Heart left ventricle (tissue), 16 donors: ENCODE data around the gene CDK1. TPM values are rescaled to one million over a fixed set of nuclear protein-coding genes. Genes with fewer than 3 reads are reported as not detected.

Experiments
- ATAC-seq, 4 donors: fragments of 200-7000 bp; cut with Tn5 transposase; one replicate each; pipeline ENCODE4 v1.9.1; 2020 to 2022; ENCODE audit warnings: moderate library complexity in 4 of 4, mild to moderate bottlenecking in 3 of 4, moderate number of reproducible peaks in 1 of 4
- DNase-seq, 5 donors: peaks; one replicate each; pipeline ENCODE4 v3.0.0-alpha.2; 2020
- H3K27ac ChIP-seq, 12 donors: fragments of 200-600 bp; sonication (generic) in 4 of 12; one replicate each; pipeline versions ENCODE4 v1.5.0 to v1.8.0; 2016 to 2022; ENCODE audit warnings: mild to moderate bottlenecking in 2 of 12
- H3K27me3 ChIP-seq, 9 donors: fragments of 200-600 bp; sonication (generic) in 2 of 9; one replicate each; pipeline versions ENCODE4 v1.5.1 to v1.8.0; 2016 to 2022; ENCODE audit warnings: mild to moderate bottlenecking in 3 of 9
- H3K36me3 ChIP-seq, 9 donors: fragments of 200-600 bp; sonication (generic) in 2 of 9; one replicate each; pipeline versions ENCODE4 v1.5.0 to v1.8.0; 2018 to 2022; ENCODE audit warnings: mild to moderate bottlenecking in 2 of 9
- H3K4me1 ChIP-seq, 12 donors: fragments of 200-600 bp; sonication (generic) in 4 of 12; one replicate each; pipeline versions ENCODE4 v1.5.0 to v1.8.0; 2016 to 2022; ENCODE audit warnings: mild to moderate bottlenecking in 3 of 12
- H3K4me3 ChIP-seq, 12 donors: fragments of 200-600 bp; sonication (generic) in 4 of 12; one replicate each; pipeline versions ENCODE4 v1.5.0 to v1.8.0; 2017 to 2022; ENCODE audit warnings: mild to moderate bottlenecking in 9 of 12, moderate library complexity in 4 of 12
- H3K9me3 ChIP-seq, 12 donors: fragments of 200-600 bp; sonication (generic) in 4 of 12; one replicate each; pipeline versions ENCODE4 v1.5.0 to v1.8.0; 2016 to 2022; ENCODE audit warnings: mild to moderate bottlenecking in 1 of 12
- POLR2A ChIP-seq, 2 donors: fragments of 450-650 bp; IDR thresholded peaks; one replicate each; pipeline ENCODE4 v1.6.1; 2017; ENCODE audit warnings: antibody characterized with exemption in 2 of 2, mild to moderate bottlenecking in 2 of 2, moderate library complexity in 2 of 2
- WGBS, 4 donors: extraction: QIAGEN DNeasy Blood & Tissue Kit in 2 of 4; methylation state at CpG; one replicate each; pipeline versions ENCODE4 v1.1.5 to v1.1.7; 2013 to 2018; 5-methylcytosine and 5-hydroxymethylcytosine counted together
- intact Hi-C, 10 donors: fragments of 100-400 bp; cut with DNase I; formaldehyde crosslinking; loops; one replicate each; pipeline versions ENCODE4 v1.11.1 to v1.14.2; 2022
- polyA plus RNA-seq, 2 donors: library from polyadenylated mRNA; stranded (reverse); fragments of 200-250 nt; gene quantifications; one replicate each; pipeline ENCODE4 v1.2.3, GENCODE V29; 2013
- total RNA-seq, 9 donors: library from RNA; depleted of rRNA in 2 of 9; stranded (reverse); fragments of >200 nt in 2 of 9; fragmentation: NEBNext Ultra II Directional in 3 of 9; extraction: Animal tissue kit (Norgen Biotek cat#: 25700) in 3 of 9; gene quantifications; one replicate each; pipeline versions ENCODE4 v1.1.0 to v1.2.4, GENCODE V29; 2016 to 2023
- TF ChIP-seq, protein P1 (sequence below), 12 donors: fragments of 200-600 bp; sonication (generic) in 4 of 12; IDR thresholded peaks; one replicate each; pipeline versions ENCODE4 v1.5.0 to v1.8.0; 2018 to 2022; ENCODE audit warnings: antibody characterized with exemption in 12 of 12, mild to moderate bottlenecking in 5 of 12
- donor health status: ischemic (EF 13 %, LVEDD 7.1; RV severe dilation, severe dysfunction).
- donor health status: healthy with polysubstance abuse.
- donor health status: DM: no; HTN: yes; CAD: no.
- donor health status: DM: no; HTN: no; CAD: no.
- donor health status: ischemic (EF 25% LVEDD 6.9; RV normal size, moderate dysfunction).
- donor health status: ischemic (EF 25% LVEDD 5.7; RV mildly dilated, moderate dysfunction).
- donor health status: healthy.
- donor health status: DM: yes; HTN: yes; CAD: no.
- donor health status: ischemic (EF 35%, LVEDD 5.7; RV mildly dilated, moderate dysfunction).
- donor health status: nonischemic (EF 11% LVEDD 7.7; RV severe dilation, severe dysfunction).
- donor health status: DM: yes; HTN: yes; CAD: no.
- donor health status: PGD.
- donor health status: ischemic (EF 29% LVEDD 5.4; RV normal size, mild dysfunction).
- donor health status: nonischemic (EF 23%, LVEDD 6.1; RV moderate dilation, normal function).

Gene CDK1
- total and polyA plus RNA-seq, 11 donors = 0.44 to 13.8 (median 0.99) TPM; not detected in 1

DNA sequence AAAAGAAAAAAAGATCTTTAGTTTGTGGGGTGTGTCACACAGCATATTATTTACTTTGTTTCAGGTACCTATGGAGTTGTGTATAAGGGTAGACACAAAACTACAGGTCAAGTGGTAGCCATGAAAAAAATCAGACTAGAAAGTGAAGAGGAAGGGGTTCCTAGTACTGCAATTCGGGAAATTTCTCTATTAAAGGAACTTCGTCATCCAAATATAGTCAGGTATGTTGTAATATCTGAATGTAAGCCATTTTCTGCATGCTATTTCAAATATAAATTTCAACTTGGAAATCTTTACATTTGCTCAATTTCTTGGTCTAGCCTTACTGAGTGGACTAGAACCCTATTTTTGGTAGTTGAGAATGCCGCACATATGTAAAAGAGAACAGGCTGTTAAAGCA is 6.4 kb downstream of the CDK1 start:
- no peak overlapping the region for H3K27ac ChIP-seq
- DNase-seq (no peak), ATAC-seq (no peak)
- no peaks in the 10 kb centered on the region for H3K27me3 ChIP-seq
- no peaks in the 10 kb centered on the region for H3K9me3 ChIP-seq
- intact Hi-C loops = no loop called here
- H3K4me3 ChIP-seq = no peak overlapping the region
- WGBS, 4 donors = 91 to 95% (median 93%) methylated on average over 3 of the region's 3 CpGs
- no peaks in the 10 kb centered on the region for H3K36me3 ChIP-seq
- TF ChIP-seq POLR2A (IDR thresholded peaks at IDR 0.05) = no peak
- TF ChIP-seq, protein P1, sequence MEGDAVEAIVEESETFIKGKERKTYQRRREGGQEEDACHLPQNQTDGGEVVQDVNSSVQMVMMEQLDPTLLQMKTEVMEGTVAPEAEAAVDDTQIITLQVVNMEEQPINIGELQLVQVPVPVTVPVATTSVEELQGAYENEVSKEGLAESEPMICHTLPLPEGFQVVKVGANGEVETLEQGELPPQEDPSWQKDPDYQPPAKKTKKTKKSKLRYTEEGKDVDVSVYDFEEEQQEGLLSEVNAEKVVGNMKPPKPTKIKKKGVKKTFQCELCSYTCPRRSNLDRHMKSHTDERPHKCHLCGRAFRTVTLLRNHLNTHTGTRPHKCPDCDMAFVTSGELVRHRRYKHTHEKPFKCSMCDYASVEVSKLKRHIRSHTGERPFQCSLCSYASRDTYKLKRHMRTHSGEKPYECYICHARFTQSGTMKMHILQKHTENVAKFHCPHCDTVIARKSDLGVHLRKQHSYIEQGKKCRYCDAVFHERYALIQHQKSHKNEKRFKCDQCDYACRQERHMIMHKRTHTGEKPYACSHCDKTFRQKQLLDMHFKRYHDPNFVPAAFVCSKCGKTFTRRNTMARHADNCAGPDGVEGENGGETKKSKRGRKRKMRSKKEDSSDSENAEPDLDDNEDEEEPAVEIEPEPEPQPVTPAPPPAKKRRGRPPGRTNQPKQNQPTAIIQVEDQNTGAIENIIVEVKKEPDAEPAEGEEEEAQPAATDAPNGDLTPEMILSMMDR (IDR thresholded peaks at IDR 0.05) = no peak
- peaks cover 0 to 7% (median 0%) of the 10 kb centered on the region in 12 donors for H3K4me1 ChIP-seq

DNA sequence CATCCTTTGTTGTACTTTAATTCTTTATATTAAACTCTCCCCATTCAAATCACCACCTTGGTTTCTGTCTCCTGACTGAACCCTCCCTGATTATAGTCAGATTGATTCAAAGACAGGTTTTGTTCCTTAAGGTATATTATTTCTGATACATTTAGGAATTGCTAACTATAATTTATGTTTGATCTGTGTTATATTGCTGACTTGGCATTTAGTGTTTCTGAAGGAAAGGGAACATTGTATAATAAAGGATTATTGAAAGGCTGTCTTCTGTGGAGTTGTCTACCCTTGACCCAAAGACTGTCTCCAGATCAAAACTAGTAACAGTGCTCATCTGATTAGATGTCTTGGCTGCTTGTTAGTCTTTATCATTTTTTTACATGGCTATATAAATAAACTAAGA is 10.3 kb downstream of the CDK1 start:
- Histone ChIP-seq H3K4me1 (no peaks in the 10 kb centered on the region), H3K27me3 (no peaks in the 10 kb centered on the region), H3K36me3 (no peaks in the 10 kb centered on the region), H3K27ac (no peak overlapping the region), H3K9me3 (no peaks in the 10 kb centered on the region), H3K4me3 (no peak overlapping the region)
- DNase-seq (no peak), ATAC-seq (no peak)
- intact Hi-C loops = no loop called here
- TF ChIP-seq, protein P1 (IDR thresholded peaks at IDR 0.05) = no peak
- no peak for TF ChIP-seq POLR2A (IDR thresholded peaks at IDR 0.05)

DNA sequence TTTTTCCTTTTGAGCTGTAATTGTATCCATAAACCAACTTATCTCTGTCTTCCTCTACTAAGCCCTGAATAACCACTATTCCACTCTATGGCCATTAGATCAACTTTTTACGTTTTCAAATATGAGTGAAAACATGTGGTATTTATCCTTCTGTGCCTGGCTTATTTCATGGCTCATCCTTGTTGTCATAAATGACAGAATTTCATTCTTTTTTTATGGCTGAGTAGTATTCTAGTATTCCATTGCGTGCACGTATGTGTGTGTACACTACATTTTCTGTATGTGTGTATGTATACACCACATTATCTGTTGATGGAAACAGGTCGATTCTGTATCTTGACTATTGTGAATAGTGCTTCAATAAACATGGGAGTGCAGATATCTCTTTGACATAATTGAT is 11.1 kb downstream of the CDK1 start:
- ATAC-seq = no peak

DNA sequence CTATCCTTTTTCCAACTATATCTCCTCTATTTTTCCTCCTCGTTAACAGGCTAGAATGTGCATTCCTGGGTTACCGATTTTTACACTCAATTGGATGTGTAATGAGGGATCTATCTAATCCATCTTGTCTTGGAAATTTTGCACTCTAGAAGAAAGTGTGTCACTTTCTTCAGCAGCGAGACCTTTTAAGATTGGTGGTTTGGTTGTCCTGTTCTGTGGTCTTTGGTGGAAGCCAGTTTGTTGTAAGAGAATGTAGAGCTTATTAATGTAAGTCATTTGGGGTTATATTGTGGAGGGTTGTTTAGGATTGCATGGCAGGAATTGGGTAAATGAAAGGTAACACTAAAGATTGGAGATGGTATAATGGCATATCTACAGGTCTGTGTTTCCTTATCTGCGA is 16.7 kb downstream of the CDK1 start:
- Histone ChIP-seq H3K27ac (no peak overlapping the region), H3K4me3 (no peak overlapping the region), H3K36me3 (no peaks in the 10 kb centered on the region), H3K9me3 (no peaks in the 10 kb centered on the region), H3K27me3 (no peaks in the 10 kb centered on the region), H3K4me1 (no peaks in the 10 kb centered on the region)
- intact Hi-C loops = no loop called here
- ATAC-seq = no peak
- TF ChIP-seq, protein P1 (IDR thresholded peaks at IDR 0.05) = no peak
- no peak for TF ChIP-seq POLR2A (IDR thresholded peaks at IDR 0.05)
- DNase-seq = no peak
- 93 to 96% (median 95%) methylated on average over 4 of the region's 4 CpGs for WGBS, 4 donors

More for the DNA sequence above, 11.1 kb downstream of the CDK1 start:
- Histone ChIP-seq H3K4me1 (no peaks in the 10 kb centered on the region), H3K36me3 (no peaks in the 10 kb centered on the region), H3K4me3 (no peak overlapping the region), H3K9me3 (no peaks in the 10 kb centered on the region), H3K27me3 (no peaks in the 10 kb centered on the region), H3K27ac (no peak overlapping the region)
- TF ChIP-seq, protein P1 (IDR thresholded peaks at IDR 0.05) = no peak
- TF ChIP-seq POLR2A (IDR thresholded peaks at IDR 0.05) = no peak
- intact Hi-C loops = no loop called here
- WGBS, 4 donors = 46 to 76% (median 47%) methylated on average over 4 of the region's 4 CpGs
- no peak for DNase-seq
